ENCODE measurements around the gene HIP1R. TPM values are rescaled to one million over a fixed set of nuclear protein-coding genes. Genes with fewer than 3 reads are reported as not detected.

HIP1R gene
- total and polyA plus RNA-seq, 2 of the 13 experiments (the other 11 are each of a cell fraction or from before 2014, with no cell fraction given), result 18.4 to 25.5 TPM

DNA sequence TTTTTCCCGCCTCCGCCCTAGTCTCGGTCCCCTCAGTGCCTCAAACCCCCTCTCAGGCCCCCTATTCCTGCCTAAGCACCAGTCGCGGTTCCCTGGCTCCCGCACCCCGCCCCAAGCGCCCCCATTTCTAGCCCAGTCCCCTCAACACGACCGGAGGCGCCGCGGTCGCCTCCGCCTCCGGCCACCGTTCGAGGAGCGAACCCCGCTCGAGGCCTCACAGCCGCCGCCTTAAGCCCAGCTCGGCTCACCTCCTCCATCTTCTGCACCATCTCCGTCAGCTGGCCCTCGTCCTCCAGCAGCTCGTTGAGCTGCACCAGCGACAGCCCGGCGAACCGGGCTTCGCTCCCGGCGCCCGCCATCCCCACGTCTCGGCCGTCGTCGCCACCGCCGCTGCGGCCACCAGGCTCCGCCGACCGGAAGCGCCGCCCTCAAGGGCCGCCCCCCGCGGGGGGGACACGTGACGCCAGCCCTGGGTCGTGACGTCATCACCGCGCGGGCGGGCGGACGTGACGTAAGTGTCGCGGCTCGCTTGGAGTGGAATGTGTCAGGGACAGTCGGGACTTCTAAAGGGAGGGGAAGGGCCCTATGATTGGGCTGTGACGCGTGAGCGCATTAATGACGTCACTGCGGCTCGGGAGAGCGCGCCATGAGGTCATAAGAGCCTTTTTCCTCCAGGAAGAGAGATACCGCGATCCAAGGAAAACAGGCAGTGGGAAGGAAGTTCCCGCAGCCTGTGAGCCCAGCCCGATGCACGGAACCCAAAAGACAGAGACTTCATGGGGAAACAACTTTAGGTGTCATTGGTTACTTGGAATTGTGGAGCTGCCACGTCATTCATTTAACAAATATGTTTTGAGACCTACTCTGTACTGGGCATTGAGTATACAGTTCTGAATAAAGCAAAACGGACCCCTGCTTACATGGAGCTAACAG lies 60.7 kb downstream of the HIP1R start, which contains the start of gene VPS37B (continued):
- TF ChIP-seq ZFP90 (CRISPR knock-in tag; IDR thresholded peaks at IDR 0.05; ENCODE audit: borderline replicate concordance), result no peak; the same call in 1 of the 2 replicates
- TF ChIP-seq BCL6 (CRISPR knock-in tag; IDR thresholded peaks at IDR 0.05), result 0 out of 2 replicates have a peak, but pooled peaks have one; percentile 37
- peak; percentile 60; the same call in 1 of the 2 replicates for TF ChIP-seq JUN (CRISPR knock-in tag; IDR thresholded peaks at IDR 0.05)
- TF ChIP-seq TBP (CRISPR knock-in tag; IDR thresholded peaks at IDR 0.05), result no peak
- no peak for TF ChIP-seq FLYWCH1 (CRISPR knock-in tag; IDR thresholded peaks at IDR 0.05)
- TF ChIP-seq MED13 (CRISPR knock-in tag; IDR thresholded peaks at IDR 0.05), result no peak
- no peak for TF ChIP-seq ZNF180 (CRISPR knock-in tag; IDR thresholded peaks at IDR 0.05; ENCODE audit: borderline replicate concordance, low read depth)
- TF ChIP-seq ZFP1 (CRISPR knock-in tag; IDR thresholded peaks at IDR 0.05), result no peak
- peak; percentile 18; the same call in 1 of the 2 replicates for TF ChIP-seq RAD21 (CRISPR knock-in tag; IDR thresholded peaks at IDR 0.05)
- no peak for TF ChIP-seq ZKSCAN1 (IDR thresholded peaks at IDR 0.05; ENCODE audit: low read length)
- TF ChIP-seq SMARCE1 (IDR thresholded peaks at IDR 0.05; ENCODE audit: borderline replicate concordance), result no peak
- TF ChIP-seq ZNF224 (CRISPR knock-in tag; IDR thresholded peaks at IDR 0.05), result no peak
- TF ChIP-seq ZEB1 (IDR thresholded peaks at IDR 0.05; ENCODE audit: insufficient replicate concordance, low read depth), result no peak
- TF ChIP-seq ASH2L (IDR thresholded peaks at IDR 0.05; ENCODE audit: insufficient read length, low read depth, low read length), result peak; percentile 19
- TF ChIP-seq, protein P1, sequence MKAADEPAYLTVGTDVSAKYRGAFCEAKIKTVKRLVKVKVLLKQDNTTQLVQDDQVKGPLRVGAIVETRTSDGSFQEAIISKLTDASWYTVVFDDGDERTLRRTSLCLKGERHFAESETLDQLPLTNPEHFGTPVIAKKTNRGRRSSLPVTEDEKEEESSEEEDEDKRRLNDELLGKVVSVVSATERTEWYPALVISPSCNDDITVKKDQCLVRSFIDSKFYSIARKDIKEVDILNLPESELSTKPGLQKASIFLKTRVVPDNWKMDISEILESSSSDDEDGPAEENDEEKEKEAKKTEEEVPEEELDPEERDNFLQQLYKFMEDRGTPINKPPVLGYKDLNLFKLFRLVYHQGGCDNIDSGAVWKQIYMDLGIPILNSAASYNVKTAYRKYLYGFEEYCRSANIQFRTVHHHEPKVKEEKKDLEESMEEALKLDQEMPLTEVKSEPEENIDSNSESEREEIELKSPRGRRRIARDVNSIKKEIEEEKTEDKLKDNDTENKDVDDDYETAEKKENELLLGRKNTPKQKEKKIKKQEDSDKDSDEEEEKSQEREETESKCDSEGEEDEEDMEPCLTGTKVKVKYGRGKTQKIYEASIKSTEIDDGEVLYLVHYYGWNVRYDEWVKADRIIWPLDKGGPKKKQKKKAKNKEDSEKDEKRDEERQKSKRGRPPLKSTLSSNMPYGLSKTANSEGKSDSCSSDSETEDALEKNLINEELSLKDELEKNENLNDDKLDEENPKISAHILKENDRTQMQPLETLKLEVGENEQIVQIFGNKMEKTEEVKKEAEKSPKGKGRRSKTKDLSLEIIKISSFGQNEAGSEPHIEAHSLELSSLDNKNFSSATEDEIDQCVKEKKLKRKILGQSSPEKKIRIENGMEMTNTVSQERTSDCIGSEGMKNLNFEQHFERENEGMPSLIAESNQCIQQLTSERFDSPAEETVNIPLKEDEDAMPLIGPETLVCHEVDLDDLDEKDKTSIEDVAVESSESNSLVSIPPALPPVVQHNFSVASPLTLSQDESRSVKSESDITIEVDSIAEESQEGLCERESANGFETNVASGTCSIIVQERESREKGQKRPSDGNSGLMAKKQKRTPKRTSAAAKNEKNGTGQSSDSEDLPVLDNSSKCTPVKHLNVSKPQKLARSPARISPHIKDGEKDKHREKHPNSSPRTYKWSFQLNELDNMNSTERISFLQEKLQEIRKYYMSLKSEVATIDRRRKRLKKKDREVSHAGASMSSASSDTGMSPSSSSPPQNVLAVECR (CRISPR knock-in tag; IDR thresholded peaks at IDR 0.05; ENCODE audit: borderline replicate concordance), result no peak; the same call in 1 of the 2 replicates
- TF ChIP-seq TARDBP (CRISPR knock-in tag; IDR thresholded peaks at IDR 0.05), result 0 out of 2 replicates have a peak, but pooled peaks have one; percentile 31
- no peak for TF ChIP-seq NFYB (CRISPR knock-in tag; IDR thresholded peaks at IDR 0.05)
- TF ChIP-seq, protein P2, sequence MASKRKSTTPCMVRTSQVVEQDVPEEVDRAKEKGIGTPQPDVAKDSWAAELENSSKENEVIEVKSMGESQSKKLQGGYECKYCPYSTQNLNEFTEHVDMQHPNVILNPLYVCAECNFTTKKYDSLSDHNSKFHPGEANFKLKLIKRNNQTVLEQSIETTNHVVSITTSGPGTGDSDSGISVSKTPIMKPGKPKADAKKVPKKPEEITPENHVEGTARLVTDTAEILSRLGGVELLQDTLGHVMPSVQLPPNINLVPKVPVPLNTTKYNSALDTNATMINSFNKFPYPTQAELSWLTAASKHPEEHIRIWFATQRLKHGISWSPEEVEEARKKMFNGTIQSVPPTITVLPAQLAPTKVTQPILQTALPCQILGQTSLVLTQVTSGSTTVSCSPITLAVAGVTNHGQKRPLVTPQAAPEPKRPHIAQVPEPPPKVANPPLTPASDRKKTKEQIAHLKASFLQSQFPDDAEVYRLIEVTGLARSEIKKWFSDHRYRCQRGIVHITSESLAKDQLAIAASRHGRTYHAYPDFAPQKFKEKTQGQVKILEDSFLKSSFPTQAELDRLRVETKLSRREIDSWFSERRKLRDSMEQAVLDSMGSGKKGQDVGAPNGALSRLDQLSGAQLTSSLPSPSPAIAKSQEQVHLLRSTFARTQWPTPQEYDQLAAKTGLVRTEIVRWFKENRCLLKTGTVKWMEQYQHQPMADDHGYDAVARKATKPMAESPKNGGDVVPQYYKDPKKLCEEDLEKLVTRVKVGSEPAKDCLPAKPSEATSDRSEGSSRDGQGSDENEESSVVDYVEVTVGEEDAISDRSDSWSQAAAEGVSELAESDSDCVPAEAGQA (IDR thresholded peaks at IDR 0.05; ENCODE audit: low read depth), result peak; percentile 100
- TF ChIP-seq, protein P2 (CRISPR knock-in tag; IDR thresholded peaks at IDR 0.05; ENCODE audit: borderline replicate concordance), result no peak
- TF ChIP-seq LCORL (IDR thresholded peaks at IDR 0.05), result no peak
- TF ChIP-seq LCORL (CRISPR knock-in tag; IDR thresholded peaks at IDR 0.05), result no peak

All from HepG2 (cell line).